Spinal cord (tissue), 4 donors: ENCODE data around the gene RIPK1. TPM values are rescaled to one million over a fixed set of nuclear protein-coding genes. Genes with fewer than 3 reads are reported as not detected.

Source experiments
- polyA plus RNA-seq, 2 donors: library from polyadenylated mRNA; unstranded; fragments of 120-200 nt; gene quantifications; one replicate each; pipeline ENCODE4 v1.2.1, GENCODE V29; 2013; ENCODE audit not compliant: insufficient read length in 2 of 2
- small RNA-seq: library from RNA; depleted of rRNA; stranded (forward); fragments of <200 nt; gene quantifications from one replicate; pipeline ENCODE3, GENCODE V24; 2014; ENCODE audit warnings: low replicate concordance
- total RNA-seq, 2 donors: library from RNA; depleted of rRNA in 1 of 2; stranded (reverse); fragments of 120-200 nt in 1 of 2; fragments of >200 nt in 1 of 2; gene quantifications; one replicate each; pipeline versions ENCODE4 v1.2.3 to v1.2.4, GENCODE V29; 2013 to 2014

RIPK1 gene
- total and polyA plus RNA-seq, 4 donors: 15.7 to 25.5 (median 18.0) TPM

Small RNA genes lying within 50 kb of the gene (small RNA-seq; reads per million reads assigned to genes)
- gene AL133351.4 (not detected), gene RNA5SP201 (not detected)

Other genes starting within 250 kb of the RIPK1 start
- gene SERPINB1, start 226.6 kb upstream of the RIPK1 start, total RNA-seq: 10 to 100 TPM; 17.0 to 23.4 TPM
- gene SERPINB1, start 226.6 kb upstream of the RIPK1 start, polyA plus RNA-seq: 10 to 100 TPM; 12.0 to 14.0 TPM
- gene SERPINB9, start 165.2 kb upstream of the RIPK1 start, total RNA-seq: 10 to 100 TPM in 1 of 2 donors, 1 to 10 TPM in 1; 8.2 to 24.4 TPM
- 10 to 100 TPM; 19.2 to 20.6 TPM for gene SERPINB9, start 165.2 kb upstream of the RIPK1 start, polyA plus RNA-seq
- gene SERPINB6, start 96.9 kb upstream of the RIPK1 start, total RNA-seq: 10 to 100 TPM; 43.1 to 72.0 TPM
- 10 to 100 TPM; 81.6 to 82.5 TPM for gene SERPINB6, start 96.9 kb upstream of the RIPK1 start, polyA plus RNA-seq
- gene NQO2, start 68.6 kb upstream of the RIPK1 start, total RNA-seq: 10 to 100 TPM; 12.2 to 40.5 TPM
- gene NQO2, start 68.6 kb upstream of the RIPK1 start, polyA plus RNA-seq: 10 to 100 TPM; 45.2 to 63.0 TPM
- gene BPHL, start 50.2 kb downstream of the RIPK1 start, total RNA-seq: 10 to 100 TPM; 21.4 to 47.0 TPM
- 10 to 100 TPM; 44.4 to 53.1 TPM for gene BPHL, start 50.2 kb downstream of the RIPK1 start, polyA plus RNA-seq
- 100 to 1,000 TPM; 476 to 639 TPM for gene TUBB2A, start 89.0 kb downstream of the RIPK1 start, total RNA-seq
- gene TUBB2A, start 89.0 kb downstream of the RIPK1 start, polyA plus RNA-seq: 1,000 to 10,000 TPM; 2,006 to 2,011 TPM
- gene TUBB2B, start 159.2 kb downstream of the RIPK1 start, total RNA-seq: 100 to 1,000 TPM; 554 to 702 TPM
- 1,000 to 10,000 TPM; 1,520 to 1,720 TPM for gene TUBB2B, start 159.2 kb downstream of the RIPK1 start, polyA plus RNA-seq
- gene PSMG4, start 190.5 kb downstream of the RIPK1 start, total RNA-seq: 10 to 100 TPM; 13.9 to 23.7 TPM
- 10 to 100 TPM; 30.2 to 40.6 TPM for gene PSMG4, start 190.5 kb downstream of the RIPK1 start, polyA plus RNA-seq